Measurements from ENCODE around the gene PROCR.

GRCh38 chr20:35129647-35130069, 42.2 kb upstream of the PROCR start:
- TF ChIP-seq CTCF (IDR thresholded peaks at IDR 0.05) (no peak), POLR2A (IDR thresholded peaks at IDR 0.05) (no peak)

All from right lobe of liver (tissue), 4 donors.